MM.1S (cell line): Measurements from ENCODE around the gene RSU1.

Experiments
- DNase-seq: peaks from one replicate; pipeline ENCODE4 v3.0.0-alpha.2; 2015
- H2AFZ ChIP-seq: fragments of 300-600 bp; sonication (generic); 2 replicates; pipeline ENCODE4 v1.6.0; 2016; ENCODE audit warnings: antibody characterized with exemption, low read length
- H3F3A ChIP-seq: fragments of 300-600 bp; sonication (generic); 2 replicates; pipeline ENCODE4 v1.6.1; 2016; ENCODE audit warnings: mild to moderate bottlenecking, antibody characterized with exemption, low read length, moderate library complexity, mixed read lengths; ENCODE audit not compliant: insufficient read depth
- H3K27ac ChIP-seq: fragments of 300-600 bp; sonication (generic); 2 replicates; pipeline ENCODE4 v1.5.1; 2016; ENCODE audit warnings: mild to moderate bottlenecking, low read length
- H3K27me3 ChIP-seq: fragments of 300-600 bp; sonication (generic); replicated peaks from 2 replicates; pipeline ENCODE4 v1.6.0; 2016; ENCODE audit warnings: low read length; ENCODE audit not compliant: insufficient read depth
- H3K36me3 ChIP-seq: fragments of 300-600 bp; sonication (generic); replicated peaks from 2 replicates; pipeline ENCODE4 v1.6.1; 2016; ENCODE audit warnings: mild to moderate bottlenecking, low read length, mixed read lengths; ENCODE audit not compliant: insufficient read depth
- H3K4me1 ChIP-seq: fragments of 300-600 bp; sonication (generic); 2 replicates; pipeline ENCODE4 v1.6.1; 2016; ENCODE audit warnings: low read length, mixed read lengths
- H3K4me2 ChIP-seq: fragments of 300-600 bp; sonication (generic); 2 replicates; pipeline ENCODE4 v1.6.0; 2016; ENCODE audit warnings: low read depth, low read length
- H3K4me3 ChIP-seq: fragments of 300-600 bp; sonication (generic); 2 replicates; pipeline ENCODE4 v1.5.1; 2016; ENCODE audit warnings: low read length, mixed read lengths
- H3K79me2 ChIP-seq: fragments of 300-600 bp; sonication (generic); 2 replicates; pipeline ENCODE4 v1.6.1; 2016; ENCODE audit warnings: mixed run types, low read length, mixed read lengths
- H3K9ac ChIP-seq: fragments of 300-600 bp; sonication (generic); 2 replicates; pipeline ENCODE4 v1.6.1; 2016; ENCODE audit warnings: low read length, mixed read lengths
- H3K9me2 ChIP-seq: fragments of 300-600 bp; sonication (generic); replicated peaks from 2 replicates; pipeline ENCODE4 v1.6.1; 2016; ENCODE audit warnings: mild to moderate bottlenecking, low read length, mixed read lengths; ENCODE audit not compliant: insufficient read depth
- H3K9me3 ChIP-seq: fragments of 300-600 bp; sonication (generic); replicated peaks from 2 replicates; pipeline ENCODE4 v1.6.1; 2016; ENCODE audit warnings: mild to moderate bottlenecking, low read length, mixed read lengths; ENCODE audit not compliant: insufficient read depth
- H4K20me1 ChIP-seq: fragments of 300-600 bp; sonication (generic); 2 replicates; pipeline ENCODE4 v1.6.1; 2016; ENCODE audit warnings: mild to moderate bottlenecking, low read length, moderate library complexity, mixed read lengths; ENCODE audit not compliant: insufficient read depth
- EZH2 ChIP-seq: fragments of 300-600 bp; sonication (generic); optimal IDR thresholded peaks from 2 replicates; pipeline ENCODE3; 2017; ENCODE audit warnings: low read depth, mild to moderate bottlenecking, antibody characterized with exemption, low read length, mixed read lengths
- EZH2phosphoT487 ChIP-seq: fragments of 300-600 bp; sonication (generic); IDR thresholded peaks from 2 replicates; pipeline ENCODE4 v1.6.1; 2018; ENCODE audit warnings: antibody characterized with exemption, low read length
- TF ChIP-seq, protein P1 (sequence below): fragments of 300-600 bp; sonication (generic); IDR thresholded peaks from 2 replicates; pipeline ENCODE4 v1.5.1; 2016; ENCODE audit warnings: antibody characterized with exemption, low read length, mixed read lengths

The RSU1 gene

DNA sequence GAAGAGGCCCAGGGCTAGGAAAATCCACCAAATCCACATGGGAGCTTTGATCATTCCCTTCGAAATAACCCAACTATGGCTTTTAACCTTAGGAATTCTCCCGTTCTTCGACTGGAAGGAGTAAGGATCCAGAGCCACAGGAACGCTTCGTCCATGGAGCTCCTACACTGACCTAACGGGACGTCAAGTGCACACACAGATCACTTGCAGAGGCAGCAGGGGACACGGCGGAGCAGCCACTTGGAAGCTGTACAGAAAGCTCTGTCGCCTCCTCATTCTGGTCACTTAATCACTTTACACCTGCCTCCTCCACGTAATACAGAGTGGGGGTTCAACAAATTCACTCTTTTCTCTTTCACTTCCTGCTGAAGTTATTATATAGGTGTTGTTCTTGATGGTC, 43.9 kb downstream of the RSU1 start:
- Histone ChIP-seq H3K4me3 (no peak overlapping the region), H3K9me3 (no peaks in the 10 kb centered on the region)

DNA sequence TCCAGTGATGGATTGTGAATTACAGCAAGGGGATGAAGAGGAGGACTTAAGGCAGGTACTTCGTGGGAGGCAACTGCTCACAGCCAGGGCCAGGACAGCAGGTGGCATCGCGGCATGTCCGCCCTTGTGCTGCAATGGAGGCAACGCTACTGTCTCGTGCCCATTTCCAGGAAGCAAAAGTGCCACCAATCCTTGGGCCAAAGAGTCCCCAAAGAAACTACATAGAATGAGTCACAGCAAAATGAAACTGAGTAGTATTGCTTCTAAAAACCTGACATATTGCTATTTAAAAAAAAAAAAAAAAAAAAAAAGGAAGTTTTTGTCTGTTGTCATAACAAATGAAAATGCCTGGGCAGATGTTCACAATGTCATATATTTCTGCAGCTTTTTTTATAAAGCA, 46.6 kb downstream of the RSU1 start:
- Histone ChIP-seq H3K27ac (no peak overlapping the region), H3K4me3 (no peak overlapping the region), H3K27me3 (no peaks in the 10 kb centered on the region), H3K9me2 (no peaks in the 10 kb centered on the region), H3K79me2 (no peaks in the 10 kb centered on the region), H2AFZ (no peak overlapping the region), H3F3A (no peaks in the 10 kb centered on the region), H3K9ac (no peak overlapping the region), H4K20me1 (no peaks in the 10 kb centered on the region), H3K4me1 (no peaks in the 10 kb centered on the region), H3K9me3 (no peaks in the 10 kb centered on the region), H3K4me2 (no peak overlapping the region), H3K36me3 (no peaks in the 10 kb centered on the region)
- TF ChIP-seq EZH2: no peak
- TF ChIP-seq, protein P1, sequence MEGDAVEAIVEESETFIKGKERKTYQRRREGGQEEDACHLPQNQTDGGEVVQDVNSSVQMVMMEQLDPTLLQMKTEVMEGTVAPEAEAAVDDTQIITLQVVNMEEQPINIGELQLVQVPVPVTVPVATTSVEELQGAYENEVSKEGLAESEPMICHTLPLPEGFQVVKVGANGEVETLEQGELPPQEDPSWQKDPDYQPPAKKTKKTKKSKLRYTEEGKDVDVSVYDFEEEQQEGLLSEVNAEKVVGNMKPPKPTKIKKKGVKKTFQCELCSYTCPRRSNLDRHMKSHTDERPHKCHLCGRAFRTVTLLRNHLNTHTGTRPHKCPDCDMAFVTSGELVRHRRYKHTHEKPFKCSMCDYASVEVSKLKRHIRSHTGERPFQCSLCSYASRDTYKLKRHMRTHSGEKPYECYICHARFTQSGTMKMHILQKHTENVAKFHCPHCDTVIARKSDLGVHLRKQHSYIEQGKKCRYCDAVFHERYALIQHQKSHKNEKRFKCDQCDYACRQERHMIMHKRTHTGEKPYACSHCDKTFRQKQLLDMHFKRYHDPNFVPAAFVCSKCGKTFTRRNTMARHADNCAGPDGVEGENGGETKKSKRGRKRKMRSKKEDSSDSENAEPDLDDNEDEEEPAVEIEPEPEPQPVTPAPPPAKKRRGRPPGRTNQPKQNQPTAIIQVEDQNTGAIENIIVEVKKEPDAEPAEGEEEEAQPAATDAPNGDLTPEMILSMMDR: no peak
- no peak for TF ChIP-seq EZH2phosphoT487
- no peak for DNase-seq

More for the DNA sequence above, 43.9 kb downstream of the RSU1 start:
- H3K4me2 ChIP-seq: no peak overlapping the region
- H3K36me3 ChIP-seq: no peaks in the 10 kb centered on the region
- no peak overlapping the region for H3K27ac ChIP-seq
- peaks cover 5% of the 10 kb centered on the region; the same call in 1 of the 2 replicates for H3K4me1 ChIP-seq
- H4K20me1 ChIP-seq: no peaks in the 10 kb centered on the region
- H2AFZ ChIP-seq: no peak overlapping the region
- no peaks in the 10 kb centered on the region for H3K27me3 ChIP-seq
- no peaks in the 10 kb centered on the region for H3K79me2 ChIP-seq
- H3K9me2 ChIP-seq: no peaks in the 10 kb centered on the region
- no peak overlapping the region for H3K9ac ChIP-seq
- no peak for TF ChIP-seq EZH2phosphoT487
- TF ChIP-seq, protein P1: no peak
- TF ChIP-seq EZH2: no peak
- DNase-seq: no peak
- no peaks in the 10 kb centered on the region for H3F3A ChIP-seq

DNA sequence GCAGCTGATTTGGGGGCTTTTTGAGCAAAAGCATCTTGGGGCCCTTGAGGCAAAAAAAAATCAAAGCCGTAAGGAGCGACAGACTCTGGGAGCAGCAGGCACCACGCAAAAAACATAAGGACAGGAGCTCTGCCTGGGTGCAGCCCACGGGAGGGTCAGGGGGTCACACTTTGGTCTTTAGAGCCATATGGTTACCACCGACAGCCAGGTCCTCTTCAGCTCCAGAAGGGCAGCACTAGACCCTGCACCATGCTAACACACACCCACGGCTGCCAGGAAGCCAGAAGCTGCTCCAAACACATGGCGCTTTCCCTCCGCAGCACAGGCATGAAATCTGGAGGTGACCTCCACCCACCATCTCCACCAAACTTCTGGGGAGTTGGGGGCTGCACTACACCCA, 47.1 kb downstream of the RSU1 start:
- H3K9me3 ChIP-seq: no peaks in the 10 kb centered on the region
- no peak overlapping the region for H2AFZ ChIP-seq
- H3F3A ChIP-seq: no peaks in the 10 kb centered on the region
- H3K4me1 ChIP-seq: no peaks in the 10 kb centered on the region
- no peak for DNase-seq
- no peaks in the 10 kb centered on the region for H3K9me2 ChIP-seq
- H3K79me2 ChIP-seq: no peaks in the 10 kb centered on the region
- no peak overlapping the region for H3K4me3 ChIP-seq
- H3K36me3 ChIP-seq: no peaks in the 10 kb centered on the region
- H3K27me3 ChIP-seq: no peaks in the 10 kb centered on the region
- no peak overlapping the region for H3K4me2 ChIP-seq
- TF ChIP-seq, protein P1: no peak
- TF ChIP-seq EZH2: no peak
- TF ChIP-seq EZH2phosphoT487: no peak
- no peak overlapping the region for H3K27ac ChIP-seq
- H3K9ac ChIP-seq: no peak overlapping the region
- no peaks in the 10 kb centered on the region for H4K20me1 ChIP-seq
